ENCODE results near the gene TRIP13.

DNA sequence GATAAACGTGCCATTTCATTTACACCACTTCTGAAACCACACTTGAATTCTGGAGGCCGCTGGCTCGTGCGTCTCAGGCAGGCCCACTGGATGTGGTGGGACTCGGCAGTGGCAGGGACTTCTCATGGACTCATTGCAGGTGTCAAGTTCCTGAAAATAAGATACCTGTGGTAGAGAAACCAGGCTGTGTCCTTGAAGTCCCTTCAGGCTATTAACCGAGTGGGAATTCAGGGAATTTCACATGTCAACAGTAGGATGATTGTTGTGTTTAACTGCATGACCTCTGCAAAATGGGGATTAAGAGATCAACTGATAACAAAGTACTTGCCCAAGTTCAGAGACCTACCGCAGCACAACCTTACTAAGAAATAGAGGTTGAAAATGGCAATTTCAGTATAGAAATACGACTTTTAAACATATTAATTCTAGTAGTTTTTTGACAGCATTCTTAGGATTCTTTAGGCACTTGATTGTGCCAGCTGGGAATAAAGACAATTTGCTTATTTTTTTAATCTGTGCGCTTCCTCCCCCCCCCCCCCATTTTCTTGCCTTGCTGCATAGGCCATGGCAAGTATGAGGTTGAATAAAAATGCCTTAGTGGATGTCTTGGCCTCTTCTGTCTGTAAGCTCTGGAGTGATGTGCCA is 26.8 kb downstream of the TRIP13 start:
- TF ChIP-seq, protein P1, sequence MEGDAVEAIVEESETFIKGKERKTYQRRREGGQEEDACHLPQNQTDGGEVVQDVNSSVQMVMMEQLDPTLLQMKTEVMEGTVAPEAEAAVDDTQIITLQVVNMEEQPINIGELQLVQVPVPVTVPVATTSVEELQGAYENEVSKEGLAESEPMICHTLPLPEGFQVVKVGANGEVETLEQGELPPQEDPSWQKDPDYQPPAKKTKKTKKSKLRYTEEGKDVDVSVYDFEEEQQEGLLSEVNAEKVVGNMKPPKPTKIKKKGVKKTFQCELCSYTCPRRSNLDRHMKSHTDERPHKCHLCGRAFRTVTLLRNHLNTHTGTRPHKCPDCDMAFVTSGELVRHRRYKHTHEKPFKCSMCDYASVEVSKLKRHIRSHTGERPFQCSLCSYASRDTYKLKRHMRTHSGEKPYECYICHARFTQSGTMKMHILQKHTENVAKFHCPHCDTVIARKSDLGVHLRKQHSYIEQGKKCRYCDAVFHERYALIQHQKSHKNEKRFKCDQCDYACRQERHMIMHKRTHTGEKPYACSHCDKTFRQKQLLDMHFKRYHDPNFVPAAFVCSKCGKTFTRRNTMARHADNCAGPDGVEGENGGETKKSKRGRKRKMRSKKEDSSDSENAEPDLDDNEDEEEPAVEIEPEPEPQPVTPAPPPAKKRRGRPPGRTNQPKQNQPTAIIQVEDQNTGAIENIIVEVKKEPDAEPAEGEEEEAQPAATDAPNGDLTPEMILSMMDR (IDR thresholded peaks at IDR 0.05; ENCODE audit: poor library complexity): no peak
- TF ChIP-seq EZH2 (IDR thresholded peaks at IDR 0.05; ENCODE audit: borderline replicate concordance) (no peak), EZH2phosphoT487 (IDR thresholded peaks at IDR 0.05; ENCODE audit: low read depth, severe bottlenecking, unreplicated experiment) (no peak)
